ENCODE results near the gene AHRR. TPM values are rescaled to one million over a fixed set of nuclear protein-coding genes. Genes with fewer than 3 reads are reported as not detected.

The AHRR gene
- total and polyA plus RNA-seq, 2 donors from 2014 or later = 0.71 to 1.7 TPM

- DNase-seq (peak in 1 of 5 donors; percentile 31), FAIRE-seq (no peak)
- peaks cover 12 to 29% (median 25%) of the 10 kb centered on the region in 3 donors for H3K36me3 ChIP-seq (ENCODE audit: control insufficient read depth in 2 of 3, insufficient read depth in 3 of 3, low read length in 3 of 3)
- TF ChIP-seq, protein P1, sequence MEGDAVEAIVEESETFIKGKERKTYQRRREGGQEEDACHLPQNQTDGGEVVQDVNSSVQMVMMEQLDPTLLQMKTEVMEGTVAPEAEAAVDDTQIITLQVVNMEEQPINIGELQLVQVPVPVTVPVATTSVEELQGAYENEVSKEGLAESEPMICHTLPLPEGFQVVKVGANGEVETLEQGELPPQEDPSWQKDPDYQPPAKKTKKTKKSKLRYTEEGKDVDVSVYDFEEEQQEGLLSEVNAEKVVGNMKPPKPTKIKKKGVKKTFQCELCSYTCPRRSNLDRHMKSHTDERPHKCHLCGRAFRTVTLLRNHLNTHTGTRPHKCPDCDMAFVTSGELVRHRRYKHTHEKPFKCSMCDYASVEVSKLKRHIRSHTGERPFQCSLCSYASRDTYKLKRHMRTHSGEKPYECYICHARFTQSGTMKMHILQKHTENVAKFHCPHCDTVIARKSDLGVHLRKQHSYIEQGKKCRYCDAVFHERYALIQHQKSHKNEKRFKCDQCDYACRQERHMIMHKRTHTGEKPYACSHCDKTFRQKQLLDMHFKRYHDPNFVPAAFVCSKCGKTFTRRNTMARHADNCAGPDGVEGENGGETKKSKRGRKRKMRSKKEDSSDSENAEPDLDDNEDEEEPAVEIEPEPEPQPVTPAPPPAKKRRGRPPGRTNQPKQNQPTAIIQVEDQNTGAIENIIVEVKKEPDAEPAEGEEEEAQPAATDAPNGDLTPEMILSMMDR (IDR thresholded peaks at IDR 0.05; ENCODE audit: borderline replicate concordance, extremely low read depth, insufficient read depth) = no peak
- no peak overlapping the region for H3K4me3 ChIP-seq (ENCODE audit: low read length in 3 of 3)
- H3K4me1 ChIP-seq (ENCODE audit: control insufficient read depth in 2 of 3, insufficient read depth in 2 of 3, low read depth in 1 of 3, low read length in 3 of 3) = peaks cover 0 to 16% (median 6%) of the 10 kb centered on the region in 3 donors
- intact Hi-C loops (cut with DNase I) = loop anchor here (10.0 kb wide), 1 partner anchor 459 kb away; no protein-coding TSS in a partner anchor
- H3K9ac ChIP-seq (ENCODE audit: low read length in 3 of 3) = no peak overlapping the region
- no peaks in the 10 kb centered on the region for H3K9me3 ChIP-seq (ENCODE audit: control insufficient read depth in 2 of 3, insufficient read depth in 1 of 3, low read length in 3 of 3)
- H3K27me3 ChIP-seq (ENCODE audit: control insufficient read depth, insufficient read depth, low read length) = no peaks in the 10 kb centered on the region
- H3K27ac ChIP-seq (ENCODE audit: low read depth in 2 of 2, low read length in 2 of 2) = no peak overlapping the region
These were observed 124.1 kb downstream of the AHRR start for GRCh38 chr5:445591-445990.

DNA sequence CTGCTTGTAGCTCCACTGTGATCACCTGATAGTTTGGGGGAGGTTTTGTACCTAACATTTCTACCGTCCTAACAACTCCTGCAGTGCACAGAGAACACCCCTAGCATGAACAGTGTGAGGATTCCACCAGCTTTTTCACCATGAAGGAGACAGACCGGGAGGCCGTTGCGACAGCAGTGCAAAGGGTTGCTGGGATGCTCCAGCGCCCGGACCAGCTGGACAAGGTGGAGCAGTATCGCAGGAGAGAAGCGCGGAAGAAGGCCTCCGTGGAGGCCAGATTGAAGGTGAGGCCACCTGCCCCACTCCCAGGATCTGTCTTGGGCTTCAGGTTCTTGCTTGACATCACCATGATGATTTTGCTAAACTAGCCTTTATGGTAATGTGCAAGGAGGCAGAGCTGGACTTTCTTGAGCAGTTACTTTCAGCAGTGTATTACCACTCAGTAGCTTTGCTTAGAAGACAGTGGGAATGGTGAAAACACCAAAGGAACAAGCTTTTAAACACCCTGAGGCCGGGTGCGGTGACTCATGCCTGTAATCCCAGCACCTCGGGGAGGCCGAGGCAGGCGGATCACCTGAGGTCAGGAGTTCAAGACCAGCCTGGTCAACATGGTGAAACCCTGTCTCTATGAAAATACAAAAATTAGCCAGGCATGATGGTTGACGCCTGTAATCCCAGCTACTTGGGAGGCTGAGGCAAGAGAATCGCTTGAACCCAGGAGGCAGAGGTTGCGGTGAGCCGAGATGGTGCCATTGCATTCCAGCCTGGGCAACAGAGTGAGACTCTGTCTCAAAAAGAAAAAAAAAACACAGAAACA is 124.8 kb downstream of the AHRR start:
- intact Hi-C loops (cut with DNase I) = loop anchor here (10.0 kb wide), 1 partner anchor 459 kb away; no protein-coding TSS in a partner anchor
- DNase-seq = no peak
- no peak overlapping the region for H3K27ac ChIP-seq (ENCODE audit: low read depth in 2 of 2, low read length in 2 of 2)

DNA sequence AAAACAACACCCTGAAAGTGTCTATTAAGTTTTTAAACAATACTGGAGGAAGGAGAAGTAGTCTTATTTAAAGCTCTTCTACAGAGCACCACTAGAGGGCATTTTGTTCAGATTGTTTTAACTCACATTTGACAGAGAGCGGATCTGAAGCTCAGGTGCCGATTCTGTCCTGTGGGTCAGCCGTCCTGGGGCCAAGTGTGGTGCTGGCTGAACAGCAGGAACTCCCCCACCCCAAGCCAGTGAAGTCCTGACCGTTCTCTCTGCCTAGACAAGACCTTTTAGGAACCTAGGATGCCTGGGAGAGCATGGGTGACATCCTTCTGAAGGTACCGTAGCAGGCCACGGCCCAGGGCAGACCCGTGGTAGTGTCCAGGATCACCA is 125.4 kb downstream of the AHRR start:
- TF ChIP-seq, protein P1 (IDR thresholded peaks at IDR 0.05; ENCODE audit: borderline replicate concordance, extremely low read depth, insufficient read depth) = peak; percentile 44
- peak in 2 of 5 donors; percentile 48 to 54 for DNase-seq
- no peak for FAIRE-seq
- peaks cover 14 to 30% (median 25%) of the 10 kb centered on the region in 3 donors for H3K36me3 ChIP-seq (ENCODE audit: control insufficient read depth in 2 of 3, insufficient read depth in 3 of 3, low read length in 3 of 3)
- no peak overlapping the region for H3K4me3 ChIP-seq (ENCODE audit: low read length in 3 of 3)
- H3K9ac ChIP-seq (ENCODE audit: low read length in 3 of 3) = no peak overlapping the region
- H3K4me1 ChIP-seq (ENCODE audit: control insufficient read depth in 2 of 3, insufficient read depth in 2 of 3, low read depth in 1 of 3, low read length in 3 of 3) = peaks cover 0 to 16% (median 4%) of the 10 kb centered on the region in 3 donors
- intact Hi-C loops (cut with DNase I) = loop anchor here (10.0 kb wide), 1 partner anchor 458 kb away; no protein-coding TSS in a partner anchor
- no peak overlapping the region for H3K27ac ChIP-seq (ENCODE audit: low read depth in 2 of 2, low read length in 2 of 2)
- no peaks in the 10 kb centered on the region for H3K27me3 ChIP-seq (ENCODE audit: control insufficient read depth, insufficient read depth, low read length)
- H3K9me3 ChIP-seq (ENCODE audit: control insufficient read depth in 2 of 3, insufficient read depth in 1 of 3, low read length in 3 of 3) = peaks cover 2 to 4% (median 2%) of the 10 kb centered on the region in 3 donors

More for the DNA sequence above, 124.8 kb downstream of the AHRR start:
- Histone ChIP-seq H3K9ac (ENCODE audit: low read length in 3 of 3) (no peak overlapping the region), H3K4me1 (ENCODE audit: control insufficient read depth in 2 of 3, insufficient read depth in 2 of 3, low read depth in 1 of 3, low read length in 3 of 3) (peaks cover 0 to 16% (median 6%) of the 10 kb centered on the region in 3 donors), H3K4me3 (ENCODE audit: low read length in 3 of 3) (no peak overlapping the region), H3K36me3 (ENCODE audit: control insufficient read depth in 2 of 3, insufficient read depth in 3 of 3, low read length in 3 of 3) (peaks cover 12 to 29% (median 25%) of the 10 kb centered on the region in 3 donors), H3K9me3 (ENCODE audit: control insufficient read depth in 2 of 3, insufficient read depth in 1 of 3, low read length in 3 of 3) (no peaks in the 10 kb centered on the region), H3K27me3 (ENCODE audit: control insufficient read depth, insufficient read depth, low read length) (no peaks in the 10 kb centered on the region)
- TF ChIP-seq, protein P1 (IDR thresholded peaks at IDR 0.05; ENCODE audit: borderline replicate concordance, extremely low read depth, insufficient read depth) = no peak
- no peak for FAIRE-seq
